GM19025 (cell line): ENCODE results near the gene EGFR.

Experiments used
- ATAC-seq: cut with Tn5 transposase; IDR thresholded peaks from one replicate; pipeline ENCODE4 v1.9.1; 2021; ENCODE audit warnings: mild to moderate bottlenecking, low read depth, moderate library complexity; ENCODE audit not compliant: unreplicated experiment

The EGFR gene

GRCh38 chr7:55180963-55181542 is 162.2 kb downstream of the EGFR start:
- no peak for ATAC-seq

- ATAC-seq: no peak
Measured at GRCh38 chr7:55181762-55182161, 162.9 kb downstream of the EGFR start.

DNA sequence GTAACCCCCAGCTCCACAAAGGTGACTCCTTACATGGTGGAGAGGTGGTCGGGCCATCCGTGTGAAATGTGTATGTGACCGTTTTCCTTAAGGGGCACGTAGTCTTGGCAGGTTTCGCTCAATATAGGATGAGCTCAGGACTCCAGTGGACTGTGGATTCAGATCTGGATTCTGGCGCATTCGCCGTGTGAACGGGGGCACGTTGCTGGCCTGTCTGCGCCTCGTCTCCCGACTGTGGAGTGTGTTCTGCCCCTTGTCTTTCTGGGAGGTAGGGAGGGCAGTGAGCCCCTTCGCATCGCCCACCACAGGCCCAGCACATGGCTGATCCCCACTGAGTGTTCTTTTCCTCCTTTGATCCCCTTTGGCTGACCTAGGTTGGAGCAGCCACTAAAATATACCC is 165.1 kb downstream of the EGFR start:
- ATAC-seq: no peak

- no peak for ATAC-seq
Measured at GRCh38 chr7:55185321-55185802, 166.5 kb downstream of the EGFR start.

GRCh38 chr7:55185941-55186609 is 167.3 kb downstream of the EGFR start:
- ATAC-seq: no peak

GRCh38 chr7:55187701-55188491 is 169.1 kb downstream of the EGFR start:
- no peak for ATAC-seq

- no peak for ATAC-seq
Measured at GRCh38 chr7:55188590-55189138, 169.8 kb downstream of the EGFR start.

DNA sequence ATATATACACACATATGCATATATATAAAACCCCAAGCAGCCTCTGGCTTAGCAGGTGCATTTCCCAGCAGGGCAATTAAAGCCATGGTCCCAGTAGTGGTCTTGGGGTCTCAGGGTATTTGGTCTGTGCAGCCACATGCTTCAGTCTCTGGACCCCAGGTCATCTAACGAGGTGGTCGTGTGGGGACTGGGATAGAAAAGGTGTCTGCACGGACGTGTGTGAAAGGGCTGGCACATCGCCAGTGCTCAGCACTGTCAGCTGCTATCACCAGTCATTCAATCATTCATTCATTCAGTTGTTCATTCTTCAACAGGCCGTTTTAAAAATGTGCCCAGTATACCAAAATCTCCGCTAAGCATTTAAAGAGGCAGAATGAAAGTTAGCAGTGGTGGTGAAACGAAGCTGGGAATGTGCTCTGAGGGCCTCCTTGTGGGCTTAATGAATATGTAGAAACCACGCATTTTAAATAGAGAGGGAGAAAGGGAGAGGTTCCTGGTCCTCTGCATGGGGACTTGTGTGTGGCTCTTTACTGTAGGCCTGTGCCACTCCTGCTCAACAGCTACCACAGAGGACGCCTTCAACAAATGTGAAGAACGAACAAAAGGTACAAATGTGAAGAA is 170.4 kb downstream of the EGFR start:
- ATAC-seq: no peak

- ATAC-seq: no peak
Measured at GRCh38 chr7:55189878-55190436, 171.1 kb downstream of the EGFR start.

- no peak for ATAC-seq
Measured at GRCh38 chr7:55190511-55191160, 171.8 kb downstream of the EGFR start.

- no peak for ATAC-seq
Measured at GRCh38 chr7:55191161-55191925, 172.5 kb downstream of the EGFR start.

GRCh38 chr7:55191926-55192692 is 173.3 kb downstream of the EGFR start:
- no peak for ATAC-seq

DNA sequence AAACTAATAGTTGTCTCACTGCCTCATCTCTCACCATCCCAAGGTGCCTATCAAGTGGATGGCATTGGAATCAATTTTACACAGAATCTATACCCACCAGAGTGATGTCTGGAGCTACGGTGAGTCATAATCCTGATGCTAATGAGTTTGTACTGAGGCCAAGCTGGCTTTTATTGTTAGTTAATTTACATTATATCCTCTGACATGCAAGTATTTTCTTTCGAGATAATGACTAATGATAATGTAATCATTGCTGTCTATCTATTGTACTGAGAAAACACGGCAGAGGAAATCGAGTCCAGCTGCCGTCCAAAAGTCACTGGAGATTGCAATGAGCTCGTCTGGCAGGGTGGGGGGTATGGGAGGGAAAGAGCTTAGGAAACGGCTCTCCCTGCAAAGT is 173.9 kb downstream of the EGFR start:
- no peak for ATAC-seq

GRCh38 chr7:55193245-55193644 is 174.4 kb downstream of the EGFR start:
- no peak for ATAC-seq

- no peak for ATAC-seq
Measured at GRCh38 chr7:55194522-55194921, 175.7 kb downstream of the EGFR start.

DNA sequence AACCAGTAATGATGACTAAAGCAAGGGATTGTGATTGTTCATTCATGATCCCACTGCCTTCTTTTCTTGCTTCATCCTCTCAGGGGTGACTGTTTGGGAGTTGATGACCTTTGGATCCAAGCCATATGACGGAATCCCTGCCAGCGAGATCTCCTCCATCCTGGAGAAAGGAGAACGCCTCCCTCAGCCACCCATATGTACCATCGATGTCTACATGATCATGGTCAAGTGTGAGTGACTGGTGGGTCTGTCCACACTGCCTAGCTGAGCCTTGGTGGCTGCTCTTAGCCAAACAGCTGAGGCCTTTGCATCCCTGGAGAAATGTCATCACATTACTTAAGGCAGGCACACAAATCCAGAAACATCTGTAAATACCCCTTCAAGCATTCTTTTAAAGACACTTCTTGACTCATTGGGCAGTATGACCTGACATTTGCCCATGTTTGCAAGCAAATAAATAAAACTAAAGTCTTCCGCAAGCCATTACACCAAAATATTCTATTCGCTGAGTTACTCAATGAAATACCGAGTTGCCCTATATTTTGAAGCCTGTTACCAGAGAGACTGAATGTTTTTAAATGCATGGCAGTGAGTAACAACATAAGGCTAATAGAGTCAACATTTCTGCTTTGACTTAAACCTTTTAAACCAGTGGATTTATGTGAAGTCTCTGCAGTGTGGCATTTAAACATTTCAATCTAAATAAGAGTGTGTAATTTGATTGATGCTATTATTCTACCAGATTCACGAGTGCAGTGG is 180.0 kb downstream of the EGFR start:
- ATAC-seq: no peak

DNA sequence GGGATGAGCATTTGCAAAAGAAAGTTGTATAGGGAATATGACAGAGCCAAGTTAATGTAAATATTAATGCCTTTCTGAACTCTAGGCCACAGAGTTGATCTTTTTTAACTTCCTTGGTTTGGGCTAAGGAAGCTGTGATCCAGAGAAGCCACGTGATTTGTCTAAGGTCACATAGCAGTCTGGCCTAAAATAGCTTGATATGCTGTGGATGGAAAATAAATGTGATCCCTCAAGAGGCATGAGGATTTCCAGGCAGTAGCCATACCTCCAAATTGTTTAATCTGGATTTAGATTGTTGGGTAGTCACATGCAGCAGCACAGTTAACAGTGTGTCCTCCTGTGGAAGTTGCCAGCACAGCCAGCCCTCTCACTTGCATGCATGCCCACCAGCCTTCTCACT is 180.6 kb downstream of the EGFR start:
- ATAC-seq: no peak

GRCh38 chr7:55200441-55200840 is 181.6 kb downstream of the EGFR start:
- no peak for ATAC-seq
